Parathyroid adenoma (tissue), 2 donors: ENCODE results near the gene MACF1.

ENCODE experiments used
- H2AFZ ChIP-seq: fragments of 300-600 bp; sonication (generic); one replicate; pipeline ENCODE4 v1.7.0; 2017; ENCODE audit warnings: antibody characterized with exemption, mild to moderate bottlenecking
- H3K27ac ChIP-seq: fragments of 300-600 bp; sonication (generic); one replicate; pipeline ENCODE4 v1.7.0; 2017
- H3K27me3 ChIP-seq: fragments of 300-600 bp; sonication (generic); one replicate; pipeline ENCODE4 v1.7.0; 2017; ENCODE audit warnings: low read length; ENCODE audit not compliant: control insufficient read depth, insufficient read depth
- H3K36me3 ChIP-seq: fragments of 300-600 bp; sonication (generic); one replicate; pipeline ENCODE4 v1.7.0; 2017; ENCODE audit warnings: low read length; ENCODE audit not compliant: control insufficient read depth, insufficient read depth
- H3K4me1 ChIP-seq: fragments of 300-600 bp; sonication (generic); one replicate; pipeline ENCODE4 v1.7.0; 2017; ENCODE audit warnings: control low read depth
- H3K4me2 ChIP-seq: fragments of 300-600 bp; sonication (generic); one replicate; pipeline ENCODE4 v1.7.0; 2017; ENCODE audit warnings: low read length
- H3K4me3 ChIP-seq: fragments of 300-600 bp; sonication (generic); one replicate; pipeline ENCODE4 v1.7.0; 2017; ENCODE audit warnings: low read depth, low read length
- H3K79me2 ChIP-seq: fragments of 300-600 bp; sonication (generic); one replicate; pipeline ENCODE4 v1.7.0; 2017; ENCODE audit warnings: control low read depth
- H3K9ac ChIP-seq: fragments of 300-600 bp; sonication (generic); one replicate; pipeline ENCODE4 v1.7.0; 2017; ENCODE audit warnings: mild to moderate bottlenecking
- H3K9me3 ChIP-seq: fragments of 300-600 bp; sonication (generic); one replicate; pipeline ENCODE4 v1.7.0; 2017; ENCODE audit warnings: low read length; ENCODE audit not compliant: control insufficient read depth
- CTCF ChIP-seq: fragments of 300-600 bp; sonication (generic); IDR thresholded peaks from one replicate; pipeline ENCODE4 v1.7.0; 2017; ENCODE audit warnings: antibody characterized with exemption, mild to moderate bottlenecking
- donor health status: primary hyperparathyroidism.

Gene MACF1, protein sequence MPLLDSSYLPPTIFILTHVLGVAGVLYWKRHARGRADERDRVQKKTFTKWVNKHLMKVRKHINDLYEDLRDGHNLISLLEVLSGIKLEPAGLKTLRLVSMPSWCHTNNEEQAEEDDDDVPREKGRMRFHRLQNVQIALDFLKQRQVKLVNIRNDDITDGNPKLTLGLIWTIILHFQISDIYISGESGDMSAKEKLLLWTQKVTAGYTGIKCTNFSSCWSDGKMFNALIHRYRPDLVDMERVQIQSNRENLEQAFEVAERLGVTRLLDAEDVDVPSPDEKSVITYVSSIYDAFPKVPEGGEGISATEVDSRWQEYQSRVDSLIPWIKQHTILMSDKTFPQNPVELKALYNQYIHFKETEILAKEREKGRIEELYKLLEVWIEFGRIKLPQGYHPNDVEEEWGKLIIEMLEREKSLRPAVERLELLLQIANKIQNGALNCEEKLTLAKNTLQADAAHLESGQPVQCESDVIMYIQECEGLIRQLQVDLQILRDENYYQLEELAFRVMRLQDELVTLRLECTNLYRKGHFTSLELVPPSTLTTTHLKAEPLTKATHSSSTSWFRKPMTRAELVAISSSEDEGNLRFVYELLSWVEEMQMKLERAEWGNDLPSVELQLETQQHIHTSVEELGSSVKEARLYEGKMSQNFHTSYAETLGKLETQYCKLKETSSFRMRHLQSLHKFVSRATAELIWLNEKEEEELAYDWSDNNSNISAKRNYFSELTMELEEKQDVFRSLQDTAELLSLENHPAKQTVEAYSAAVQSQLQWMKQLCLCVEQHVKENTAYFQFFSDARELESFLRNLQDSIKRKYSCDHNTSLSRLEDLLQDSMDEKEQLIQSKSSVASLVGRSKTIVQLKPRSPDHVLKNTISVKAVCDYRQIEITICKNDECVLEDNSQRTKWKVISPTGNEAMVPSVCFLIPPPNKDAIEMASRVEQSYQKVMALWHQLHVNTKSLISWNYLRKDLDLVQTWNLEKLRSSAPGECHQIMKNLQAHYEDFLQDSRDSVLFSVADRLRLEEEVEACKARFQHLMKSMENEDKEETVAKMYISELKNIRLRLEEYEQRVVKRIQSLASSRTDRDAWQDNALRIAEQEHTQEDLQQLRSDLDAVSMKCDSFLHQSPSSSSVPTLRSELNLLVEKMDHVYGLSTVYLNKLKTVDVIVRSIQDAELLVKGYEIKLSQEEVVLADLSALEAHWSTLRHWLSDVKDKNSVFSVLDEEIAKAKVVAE (N-terminal part only)

DNA sequence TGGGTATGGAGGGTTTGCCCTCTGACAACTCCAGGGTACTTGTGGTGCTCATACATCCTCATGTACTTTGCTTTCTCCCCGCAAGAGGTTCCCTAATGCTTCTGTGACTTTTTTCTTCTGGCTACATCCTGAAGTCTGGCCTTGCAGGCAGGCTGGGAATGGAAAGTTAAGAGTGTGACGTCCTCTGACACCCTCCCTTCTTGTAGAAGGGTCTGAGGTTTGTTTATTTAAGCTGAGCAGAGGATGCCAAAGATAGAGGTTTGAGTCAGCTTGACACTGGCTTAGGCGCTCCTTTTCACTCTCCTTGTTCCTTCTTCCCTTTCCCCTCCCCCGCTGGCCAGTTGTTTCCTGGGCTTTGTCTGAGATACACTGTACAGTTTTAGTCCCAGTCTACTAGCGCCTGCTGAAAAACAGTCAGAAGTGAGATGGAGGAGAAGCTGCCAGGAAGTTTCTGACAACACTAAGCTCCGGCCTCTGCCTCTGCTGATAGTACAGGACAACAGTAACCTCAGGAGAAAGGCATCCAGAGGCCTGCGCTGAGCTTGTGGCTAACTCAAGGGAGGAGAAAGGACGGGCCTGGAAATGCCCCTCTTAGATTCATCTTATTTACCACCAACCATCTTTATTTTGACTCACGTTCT lies at the start of gene MACF1:
MACF1 (plus strand) TSS at position 255 of the 641 bp plus-strand sequence; CDS start at position 583, 328 bp downstream.
- Histone ChIP-seq H3K4me2 (no peak within 1 kb of the TSS), H2AFZ (peak within 1 kb of the TSS; percentile 57), H3K36me3 (no peaks in the 10 kb centered on the region), H3K27me3 (no peaks in the 10 kb centered on the region), H3K9me3 (no peaks in the 10 kb centered on the region), H3K4me3 (no peak within 1 kb of the TSS), H3K27ac (peak within 1 kb of the TSS; percentile 87), H3K9ac (no peak within 1 kb of the TSS), H3K79me2 (peaks cover 11% of the 10 kb centered on the region), H3K4me1 (peaks cover 4% of the 10 kb centered on the region)
- no peak for TF ChIP-seq CTCF

GRCh38 chr1:39157304-39157703 lies 47.2 kb upstream of the MACF1 start:
- Histone ChIP-seq H3K36me3 (no peaks in the 10 kb centered on the region), H3K79me2 (peaks cover 11% of the 10 kb centered on the region), H2AFZ (no peak overlapping the region), H3K4me1 (peaks cover 20% of the 10 kb centered on the region), H3K4me2 (no peak overlapping the region), H3K4me3 (no peak overlapping the region), H3K9ac (no peak overlapping the region), H3K9me3 (no peaks in the 10 kb centered on the region), H3K27ac (no peak overlapping the region), H3K27me3 (no peaks in the 10 kb centered on the region)
- TF ChIP-seq CTCF, result no peak

DNA sequence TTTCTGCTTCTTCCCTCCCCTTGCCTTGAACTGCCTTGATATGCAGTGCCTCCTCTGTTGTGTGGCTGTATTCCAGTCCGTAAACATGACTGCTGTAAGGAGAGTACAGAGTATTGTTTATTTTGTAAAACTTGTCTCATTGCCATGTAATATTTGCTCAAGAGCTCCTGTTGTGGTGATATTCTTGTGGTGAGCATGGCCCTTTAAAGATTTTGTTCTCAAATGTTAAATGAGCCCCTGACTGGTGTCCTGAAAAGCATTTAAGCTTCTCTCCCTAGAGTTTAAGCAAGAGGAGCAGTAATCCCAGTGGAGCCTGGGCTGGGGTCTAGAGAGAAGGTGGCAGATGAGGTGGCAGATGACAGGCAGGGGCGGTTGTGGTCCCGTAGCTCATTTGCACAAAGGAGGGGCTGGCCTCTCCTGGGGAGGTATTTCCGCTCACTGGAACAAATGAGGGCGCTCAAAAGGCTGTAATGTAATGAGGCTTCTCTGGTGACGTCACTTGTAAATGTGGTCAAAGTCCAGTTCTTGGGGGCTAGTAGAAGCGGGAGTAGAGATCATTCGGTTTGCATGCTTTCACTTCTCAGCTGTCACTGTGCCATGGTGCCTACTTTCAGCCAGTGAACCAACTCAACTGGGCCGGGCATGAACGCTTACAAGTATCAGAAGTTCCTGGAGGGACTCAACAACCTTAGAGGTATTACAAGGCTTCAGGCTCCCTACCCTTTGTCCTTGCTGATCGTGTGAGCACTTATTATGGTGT lies 46.0 kb upstream of the MACF1 start:
- Histone ChIP-seq H3K4me1 (peaks cover 15% of the 10 kb centered on the region), H3K4me3 (no peak overlapping the region), H3K27ac (no peak overlapping the region), H3K9me3 (no peaks in the 10 kb centered on the region), H3K9ac (no peak overlapping the region), H2AFZ (no peak overlapping the region), H3K36me3 (no peaks in the 10 kb centered on the region), H3K27me3 (no peaks in the 10 kb centered on the region), H3K4me2 (no peak overlapping the region), H3K79me2 (peaks cover 11% of the 10 kb centered on the region)
- no peak for TF ChIP-seq CTCF
